Muscle of leg (tissue), 16 donors: Measurements from ENCODE around the gene RBM23. TPM values are rescaled to one million over a fixed set of nuclear protein-coding genes. Genes with fewer than 3 reads are reported as not detected.
"Not testable (repeated sequence)": the region's sequence is repeated elsewhere in the genome, so short reads cannot be mapped to it uniquely, and the experiment has no call there.

Experiments
- DNase-seq: peaks from one replicate; pipeline ENCODE4 v3.0.0; 2013
- H3K27ac ChIP-seq: one replicate; pipeline ENCODE4 v1.5.1; 2013; ENCODE audit warnings: mild to moderate bottlenecking, low read length, control low read depth
- H3K27me3 ChIP-seq: one replicate; pipeline ENCODE4 v1.6.1; 2013; ENCODE audit warnings: low read length; ENCODE audit not compliant: control insufficient read depth, insufficient read depth
- H3K36me3 ChIP-seq: one replicate; pipeline ENCODE4 v1.6.1; 2013; ENCODE audit warnings: low read length; ENCODE audit not compliant: control insufficient read depth, insufficient read depth
- H3K4me1 ChIP-seq: one replicate; pipeline ENCODE4 v1.6.1; 2013; ENCODE audit warnings: low read length; ENCODE audit not compliant: control insufficient read depth, insufficient read depth
- H3K4me3 ChIP-seq: one replicate; pipeline ENCODE4 v1.5.1; 2013; ENCODE audit warnings: low read length, control low read depth
- H3K9me3 ChIP-seq: replicated peaks from 2 replicates; pipeline ENCODE4 v1.6.1; 2013; ENCODE audit warnings: low read depth, low read length; ENCODE audit not compliant: control insufficient read depth
- WGBS: methylation state at CpG from one replicate; pipeline ENCODE4 v1.1.5; 2013; ENCODE audit warnings: missing lambda C conversion rate; ENCODE audit not compliant: insufficient coverage; 5-methylcytosine and 5-hydroxymethylcytosine counted together
- long read RNA-seq, 11 donors: transcript quantifications; one replicate each; lab custom pipeline, GENCODE V29; 2026
- polyA plus RNA-seq, 8 donors: library from polyadenylated mRNA; unstranded; fragments of 120-200 nt; gene quantifications; one replicate each; pipeline versions ENCODE4 v1.2.1 to v1.2.3, GENCODE V29; 2013; ENCODE audit warnings: inconsistent platforms in 1 of 8, low replicate concordance in 1 of 8; ENCODE audit not compliant: insufficient read length in 8 of 8, insufficient read depth in 1 of 8
- total RNA-seq: library from RNA; stranded (reverse); fragments of 120-200 nt; gene quantifications from one replicate; pipeline ENCODE4 v1.2.4, GENCODE V29; 2013

Gene RBM23
- 67.6 TPM for total RNA-seq
- 10 to 100 TPM; 51.7 to 66.3 (median 55.8) TPM for polyA plus RNA-seq
- long read RNA-seq, donor 1, partial matches to known transcripts: 0 of 5 reads
- long read RNA-seq, donor 1, other reads (novel, unspliced or antisense): 0 of 5 reads
- long read RNA-seq, donor 2, partial matches to known transcripts: 0 of 2 reads
- long read RNA-seq, donor 2, other reads (novel, unspliced or antisense): 0 of 2 reads
- long read RNA-seq, donor 3, full-length matches to known transcripts: 21 of 30 reads
- long read RNA-seq, donor 3, partial matches to known transcripts: 9 of 30 reads
- long read RNA-seq, donor 3, other reads (novel, unspliced or antisense): 0 of 30 reads
- long read RNA-seq, donor 4, full-length matches to known transcripts: 10 of 10 reads
- long read RNA-seq, donor 4, partial matches to known transcripts: 0 of 10 reads
- long read RNA-seq, donor 4, other reads (novel, unspliced or antisense): 0 of 10 reads
- long read RNA-seq, donor 5, full-length matches to known transcripts: 21 of 42 reads
- long read RNA-seq, donor 5, partial matches to known transcripts: 21 of 42 reads
- long read RNA-seq, donor 5, other reads (novel, unspliced or antisense): 0 of 42 reads
- long read RNA-seq, donor 6, full-length matches to known transcripts: 17 of 24 reads
- long read RNA-seq, donor 6, partial matches to known transcripts: 7 of 24 reads
- long read RNA-seq, donor 6, other reads (novel, unspliced or antisense): 0 of 24 reads
- long read RNA-seq, donor 7, partial matches to known transcripts: 7 of 16 reads
- long read RNA-seq, donor 7, other reads (novel, unspliced or antisense): 0 of 16 reads
- long read RNA-seq, donor 8, partial matches to known transcripts: 5 of 7 reads
- long read RNA-seq, donor 8, other reads (novel, unspliced or antisense): 0 of 7 reads
- long read RNA-seq, donor 9, partial matches to known transcripts: 6 of 12 reads
- long read RNA-seq, donor 9, other reads (novel, unspliced or antisense): 0 of 12 reads
- long read RNA-seq, donor 10, full-length matches to known transcripts: 17 of 29 reads
- long read RNA-seq, donor 10, partial matches to known transcripts: 12 of 29 reads
- long read RNA-seq, donor 10, other reads (novel, unspliced or antisense): 0 of 29 reads
- long read RNA-seq, donor 11, partial matches to known transcripts: 9 of 15 reads
- long read RNA-seq, donor 11, other reads (novel, unspliced or antisense): 0 of 15 reads

- Histone ChIP-seq H3K27me3 (no peaks in the 10 kb centered on the region), H3K4me3 (peak within 1 kb of the TSS; percentile 96), H3K27ac (peak within 1 kb of the TSS; percentile 100), H3K9me3 (no peaks in the 10 kb centered on the region), H3K36me3 (peaks cover 46% of the 10 kb centered on the region), H3K4me1 (peaks cover 12% of the 10 kb centered on the region)
- peak; percentile 100 for DNase-seq
- WGBS: under 1% methylated on average over 37 of the region's 46 CpGs
These were observed at the start of gene RBM23 for GRCh38 chr14:22918804-22919600. Gene RBM23, minus strand, starts transcription at chr14:22919149.

GRCh38 chr14:22966783-22967269, 47.9 kb upstream of the RBM23 start:
- no peaks in the 10 kb centered on the region for H3K27me3 ChIP-seq
- no peak overlapping the region for H3K27ac ChIP-seq
- no peaks in the 10 kb centered on the region for H3K4me1 ChIP-seq
- H3K36me3 ChIP-seq: peaks cover 9% of the 10 kb centered on the region
- no peak overlapping the region for H3K4me3 ChIP-seq
- WGBS: 80% methylated on average over 1 of the region's 4 CpGs
- no peaks in the 10 kb centered on the region for H3K9me3 ChIP-seq
- DNase-seq: no peak

- not testable (repeated sequence) for DNase-seq, H3K27me3 ChIP-seq, H3K9me3 ChIP-seq, H3K36me3 ChIP-seq, H3K4me1 ChIP-seq, H3K27ac ChIP-seq, H3K4me3 ChIP-seq
- WGBS: 52% methylated on average over 3 of the region's 15 CpGs
These were observed 47.2 kb upstream of the RBM23 start for GRCh38 chr14:22965916-22966782.

GRCh38 chr14:22962061-22962676, 43.2 kb upstream of the RBM23 start:
- no peaks in the 10 kb centered on the region for H3K36me3 ChIP-seq
- no CpG with 5 or more reads among the region's 6 CpGs for WGBS
- peaks cover 3% of the 10 kb centered on the region for H3K4me1 ChIP-seq
- no peaks in the 10 kb centered on the region for H3K9me3 ChIP-seq
- H3K27me3 ChIP-seq: no peaks in the 10 kb centered on the region
- no peak overlapping the region for H3K4me3 ChIP-seq
- no peak overlapping the region for H3K27ac ChIP-seq
- no peak for DNase-seq

GRCh38 chr14:22955702-22956569, 37.0 kb upstream of the RBM23 start:
- DNase-seq: no peak

GRCh38 chr14:22952418-22952817, 33.5 kb upstream of the RBM23 start:
- Histone ChIP-seq H3K27me3 (no peaks in the 10 kb centered on the region), H3K27ac (no peak overlapping the region), H3K9me3 (no peaks in the 10 kb centered on the region), H3K36me3 (peaks cover 40% of the 10 kb centered on the region), H3K4me3 (no peak overlapping the region), H3K4me1 (peaks cover 5% of the 10 kb centered on the region)
- no peak for DNase-seq
- 100% methylated on average over 1 of the region's 1 CpG for WGBS

More at GRCh38 chr14:22955702-22956569, 37.0 kb upstream of the RBM23 start:
- no peaks in the 10 kb centered on the region for H3K27me3 ChIP-seq
- H3K9me3 ChIP-seq: no peaks in the 10 kb centered on the region
- H3K4me1 ChIP-seq: peaks cover 9% of the 10 kb centered on the region
- peaks cover 17% of the 10 kb centered on the region for H3K36me3 ChIP-seq
- peak overlapping the region; percentile 98 for H3K27ac ChIP-seq
- peak overlapping the region; percentile 91 for H3K4me3 ChIP-seq
- 8% methylated on average over 9 of the region's 19 CpGs for WGBS

- peaks cover 46% of the 10 kb centered on the region for H3K36me3 ChIP-seq
- H3K27ac ChIP-seq, DNase-seq, H3K9me3 ChIP-seq, H3K4me1 ChIP-seq, H3K27me3 ChIP-seq, H3K4me3 ChIP-seq: not testable (repeated sequence)
- WGBS: 89% methylated on average over 8 of the region's 8 CpGs
These were observed 32.8 kb upstream of the RBM23 start for GRCh38 chr14:22951795-22952194.

- DNase-seq: no peak
- 100% methylated on average over 2 of the region's 3 CpGs for WGBS
- no peaks in the 10 kb centered on the region for H3K4me1 ChIP-seq
- H3K36me3 ChIP-seq: peaks cover 62% of the 10 kb centered on the region
- no peak overlapping the region for H3K27ac ChIP-seq
- H3K4me3 ChIP-seq: no peak overlapping the region
- H3K27me3 ChIP-seq: no peaks in the 10 kb centered on the region
- H3K9me3 ChIP-seq: no peaks in the 10 kb centered on the region
These were observed 26.7 kb upstream of the RBM23 start for GRCh38 chr14:22945642-22946041.
